ENCODE data around the gene CLMP. TPM values are rescaled to one million over a fixed set of nuclear protein-coding genes. Genes with fewer than 3 reads are reported as not detected.

The CLMP gene
- total RNA-seq, 2 donors from 2014 or later: 0.41 to 0.54 TPM

GRCh38 chr11:123183391-123184099, 11.5 kb downstream of the CLMP start:
- no peak overlapping the region for H3K27ac Mint-ChIP-seq
- DNase-seq (ENCODE audit: low spot score in 2 of 2) (peak in 1 of 2 donors; percentile 48), ATAC-seq (peak; percentile 93 to 99)
- no peaks in the 10 kb centered on the region for H3K9me3 Mint-ChIP-seq
- no peaks in the 10 kb centered on the region for H3K36me3 Mint-ChIP-seq

- Mint-ChIP-seq H3K36me3 (no peaks in the 10 kb centered on the region), H3K27ac (no peak overlapping the region), H3K9me3 (no peaks in the 10 kb centered on the region)
- no peak for ATAC-seq
- no peak for DNase-seq (ENCODE audit: low spot score in 2 of 2)
These were observed 13.1 kb downstream of the CLMP start for GRCh38 chr11:123181767-123182500.

- Mint-ChIP-seq H3K9me3 (no peaks in the 10 kb centered on the region), H3K27ac (no peak overlapping the region), H3K36me3 (no peaks in the 10 kb centered on the region)
- DNase-seq (ENCODE audit: low spot score in 2 of 2) (no peak), ATAC-seq (no peak)
These were observed 14.0 kb downstream of the CLMP start for GRCh38 chr11:123181075-123181474.

GRCh38 chr11:123180574-123180973, 14.5 kb downstream of the CLMP start:
- Mint-ChIP-seq H3K36me3 (no peaks in the 10 kb centered on the region), H3K9me3 (no peaks in the 10 kb centered on the region), H3K27ac (no peak overlapping the region)
- DNase-seq (ENCODE audit: low spot score in 2 of 2) (no peak), ATAC-seq (no peak)

GRCh38 chr11:123180166-123180565, 14.9 kb downstream of the CLMP start:
- ATAC-seq (no peak), DNase-seq (ENCODE audit: low spot score in 2 of 2) (no peak)
- Mint-ChIP-seq H3K9me3 (no peaks in the 10 kb centered on the region), H3K36me3 (no peaks in the 10 kb centered on the region), H3K27ac (no peak overlapping the region)

- H3K9me3 Mint-ChIP-seq: no peaks in the 10 kb centered on the region
- DNase-seq (ENCODE audit: low spot score in 2 of 2): no peak
- H3K27ac Mint-ChIP-seq: no peak overlapping the region
- no peaks in the 10 kb centered on the region for H3K36me3 Mint-ChIP-seq
- no peak for ATAC-seq
These were observed 15.5 kb downstream of the CLMP start for GRCh38 chr11:123179586-123179985.

GRCh38 chr11:123178186-123178585, 16.9 kb downstream of the CLMP start:
- peak overlapping the region in 1 of 2 donors; percentile 13 for H3K27ac Mint-ChIP-seq
- ATAC-seq (no peak), DNase-seq (ENCODE audit: low spot score in 2 of 2) (no peak)
- H3K9me3 Mint-ChIP-seq: no peaks in the 10 kb centered on the region
- no peaks in the 10 kb centered on the region for H3K36me3 Mint-ChIP-seq

- ATAC-seq (peak; percentile 80 to 86), DNase-seq (ENCODE audit: low spot score in 2 of 2) (no peak)
- no peaks in the 10 kb centered on the region for H3K9me3 Mint-ChIP-seq
- H3K27ac Mint-ChIP-seq: no peak overlapping the region
- H3K36me3 Mint-ChIP-seq: no peaks in the 10 kb centered on the region
These were observed 18.3 kb downstream of the CLMP start for GRCh38 chr11:123176785-123177184.

- no peak for ATAC-seq
- no peak for DNase-seq (ENCODE audit: low spot score in 2 of 2)
These were observed 20.6 kb downstream of the CLMP start for GRCh38 chr11:123174196-123175183.

GRCh38 chr11:123173856-123174186, 21.2 kb downstream of the CLMP start:
- H3K9me3 Mint-ChIP-seq: no peaks in the 10 kb centered on the region
- no peak overlapping the region for H3K27ac Mint-ChIP-seq
- ATAC-seq: no peak
- no peak for DNase-seq (ENCODE audit: low spot score in 2 of 2)
- no peaks in the 10 kb centered on the region for H3K36me3 Mint-ChIP-seq

More at GRCh38 chr11:123174196-123175183, 20.6 kb downstream of the CLMP start:
- peak overlapping the region in 1 of 2 donors; percentile 58 for H3K27ac Mint-ChIP-seq
- H3K36me3 Mint-ChIP-seq: no peaks in the 10 kb centered on the region
- H3K9me3 Mint-ChIP-seq: no peaks in the 10 kb centered on the region

- H3K9me3 Mint-ChIP-seq: no peaks in the 10 kb centered on the region
- no peak for ATAC-seq
- no peak overlapping the region for H3K27ac Mint-ChIP-seq
- H3K36me3 Mint-ChIP-seq: no peaks in the 10 kb centered on the region
- no peak for DNase-seq (ENCODE audit: low spot score in 2 of 2)
These were observed 21.8 kb downstream of the CLMP start for GRCh38 chr11:123173040-123173855.

- Mint-ChIP-seq H3K27ac (no peak overlapping the region), H3K36me3 (no peaks in the 10 kb centered on the region), H3K9me3 (no peaks in the 10 kb centered on the region)
- DNase-seq (ENCODE audit: low spot score in 2 of 2): no peak
- ATAC-seq: no peak
These were observed 24.1 kb downstream of the CLMP start for GRCh38 chr11:123170929-123171328.

GRCh38 chr11:123169821-123170220, 25.2 kb downstream of the CLMP start:
- ATAC-seq (no peak), DNase-seq (ENCODE audit: low spot score in 2 of 2) (no peak)
- H3K36me3 Mint-ChIP-seq: no peaks in the 10 kb centered on the region
- H3K9me3 Mint-ChIP-seq: no peaks in the 10 kb centered on the region
- H3K27ac Mint-ChIP-seq: no peak overlapping the region

- DNase-seq (ENCODE audit: low spot score in 2 of 2) (no peak), ATAC-seq (no peak)
- no peaks in the 10 kb centered on the region for H3K9me3 Mint-ChIP-seq
- peak overlapping the region in 1 of 2 donors; percentile 29 for H3K27ac Mint-ChIP-seq
- H3K36me3 Mint-ChIP-seq: no peaks in the 10 kb centered on the region
These were observed 26.0 kb downstream of the CLMP start for GRCh38 chr11:123168955-123169484.

GRCh38 chr11:123168241-123168640, 26.8 kb downstream of the CLMP start:
- no peak overlapping the region for H3K27ac Mint-ChIP-seq
- H3K9me3 Mint-ChIP-seq: no peaks in the 10 kb centered on the region
- ATAC-seq (no peak), DNase-seq (ENCODE audit: low spot score in 2 of 2) (no peak)
- no peaks in the 10 kb centered on the region for H3K36me3 Mint-ChIP-seq

GRCh38 chr11:123166071-123166559, 28.9 kb downstream of the CLMP start:
- DNase-seq (ENCODE audit: low spot score in 2 of 2): peak in 1 of 2 donors; percentile 37
- Mint-ChIP-seq H3K27ac (no peak overlapping the region), H3K36me3 (no peaks in the 10 kb centered on the region), H3K9me3 (no peaks in the 10 kb centered on the region)
- ATAC-seq: no peak

Data from activated naive CD4-positive, alpha-beta T cell treated with anti-CD3 and anti-CD28 coated beads, Interleukin-2, amount 50 U/mL, for 72 hours (primary cell).